ENCODE measurements around the gene PTPRR.

DNA sequence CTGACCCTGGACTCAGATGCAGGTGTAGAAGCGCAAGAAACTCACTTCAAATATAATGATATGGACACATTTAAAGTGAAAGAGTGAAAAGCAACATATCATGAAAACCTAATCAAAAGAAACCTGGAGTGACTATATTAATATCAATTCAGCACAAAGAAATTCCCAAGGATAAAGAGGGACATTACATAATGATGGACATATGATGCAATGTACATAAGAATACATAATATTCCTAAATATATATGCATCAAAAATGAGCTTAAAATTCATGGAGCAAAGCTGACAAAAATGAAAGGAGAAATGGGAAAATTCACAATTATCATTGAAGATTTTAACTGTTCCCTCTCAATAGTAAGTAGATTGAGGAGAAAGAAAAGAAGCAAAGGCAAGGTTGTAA lies 24.6 kb downstream of the PTPRR start:
- TF ChIP-seq, protein P1, sequence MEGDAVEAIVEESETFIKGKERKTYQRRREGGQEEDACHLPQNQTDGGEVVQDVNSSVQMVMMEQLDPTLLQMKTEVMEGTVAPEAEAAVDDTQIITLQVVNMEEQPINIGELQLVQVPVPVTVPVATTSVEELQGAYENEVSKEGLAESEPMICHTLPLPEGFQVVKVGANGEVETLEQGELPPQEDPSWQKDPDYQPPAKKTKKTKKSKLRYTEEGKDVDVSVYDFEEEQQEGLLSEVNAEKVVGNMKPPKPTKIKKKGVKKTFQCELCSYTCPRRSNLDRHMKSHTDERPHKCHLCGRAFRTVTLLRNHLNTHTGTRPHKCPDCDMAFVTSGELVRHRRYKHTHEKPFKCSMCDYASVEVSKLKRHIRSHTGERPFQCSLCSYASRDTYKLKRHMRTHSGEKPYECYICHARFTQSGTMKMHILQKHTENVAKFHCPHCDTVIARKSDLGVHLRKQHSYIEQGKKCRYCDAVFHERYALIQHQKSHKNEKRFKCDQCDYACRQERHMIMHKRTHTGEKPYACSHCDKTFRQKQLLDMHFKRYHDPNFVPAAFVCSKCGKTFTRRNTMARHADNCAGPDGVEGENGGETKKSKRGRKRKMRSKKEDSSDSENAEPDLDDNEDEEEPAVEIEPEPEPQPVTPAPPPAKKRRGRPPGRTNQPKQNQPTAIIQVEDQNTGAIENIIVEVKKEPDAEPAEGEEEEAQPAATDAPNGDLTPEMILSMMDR (IDR thresholded peaks at IDR 0.05) = no peak
- TF ChIP-seq, protein P2, sequence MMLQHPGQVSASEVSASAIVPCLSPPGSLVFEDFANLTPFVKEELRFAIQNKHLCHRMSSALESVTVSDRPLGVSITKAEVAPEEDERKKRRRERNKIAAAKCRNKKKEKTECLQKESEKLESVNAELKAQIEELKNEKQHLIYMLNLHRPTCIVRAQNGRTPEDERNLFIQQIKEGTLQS (CRISPR knock-in tag; conservative IDR thresholded peaks at IDR 0.05) = no peak
- TF ChIP-seq, protein P3, sequence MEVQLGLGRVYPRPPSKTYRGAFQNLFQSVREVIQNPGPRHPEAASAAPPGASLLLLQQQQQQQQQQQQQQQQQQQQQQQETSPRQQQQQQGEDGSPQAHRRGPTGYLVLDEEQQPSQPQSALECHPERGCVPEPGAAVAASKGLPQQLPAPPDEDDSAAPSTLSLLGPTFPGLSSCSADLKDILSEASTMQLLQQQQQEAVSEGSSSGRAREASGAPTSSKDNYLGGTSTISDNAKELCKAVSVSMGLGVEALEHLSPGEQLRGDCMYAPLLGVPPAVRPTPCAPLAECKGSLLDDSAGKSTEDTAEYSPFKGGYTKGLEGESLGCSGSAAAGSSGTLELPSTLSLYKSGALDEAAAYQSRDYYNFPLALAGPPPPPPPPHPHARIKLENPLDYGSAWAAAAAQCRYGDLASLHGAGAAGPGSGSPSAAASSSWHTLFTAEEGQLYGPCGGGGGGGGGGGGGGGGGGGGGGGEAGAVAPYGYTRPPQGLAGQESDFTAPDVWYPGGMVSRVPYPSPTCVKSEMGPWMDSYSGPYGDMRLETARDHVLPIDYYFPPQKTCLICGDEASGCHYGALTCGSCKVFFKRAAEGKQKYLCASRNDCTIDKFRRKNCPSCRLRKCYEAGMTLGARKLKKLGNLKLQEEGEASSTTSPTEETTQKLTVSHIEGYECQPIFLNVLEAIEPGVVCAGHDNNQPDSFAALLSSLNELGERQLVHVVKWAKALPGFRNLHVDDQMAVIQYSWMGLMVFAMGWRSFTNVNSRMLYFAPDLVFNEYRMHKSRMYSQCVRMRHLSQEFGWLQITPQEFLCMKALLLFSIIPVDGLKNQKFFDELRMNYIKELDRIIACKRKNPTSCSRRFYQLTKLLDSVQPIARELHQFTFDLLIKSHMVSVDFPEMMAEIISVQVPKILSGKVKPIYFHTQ (CRISPR knock-in tag; IDR thresholded peaks at IDR 0.05) = no peak
- TF ChIP-seq NFYB (CRISPR knock-in tag; conservative IDR thresholded peaks at IDR 0.05; ENCODE audit: low read depth) (no peak), CREB1 (CRISPR knock-in tag; IDR thresholded peaks at IDR 0.05) (no peak), ETV6 (CRISPR knock-in tag; IDR thresholded peaks at IDR 0.05) (no peak), ATF6 (CRISPR knock-in tag; IDR thresholded peaks at IDR 0.05) (no peak)
- TF ChIP-seq, protein P4, sequence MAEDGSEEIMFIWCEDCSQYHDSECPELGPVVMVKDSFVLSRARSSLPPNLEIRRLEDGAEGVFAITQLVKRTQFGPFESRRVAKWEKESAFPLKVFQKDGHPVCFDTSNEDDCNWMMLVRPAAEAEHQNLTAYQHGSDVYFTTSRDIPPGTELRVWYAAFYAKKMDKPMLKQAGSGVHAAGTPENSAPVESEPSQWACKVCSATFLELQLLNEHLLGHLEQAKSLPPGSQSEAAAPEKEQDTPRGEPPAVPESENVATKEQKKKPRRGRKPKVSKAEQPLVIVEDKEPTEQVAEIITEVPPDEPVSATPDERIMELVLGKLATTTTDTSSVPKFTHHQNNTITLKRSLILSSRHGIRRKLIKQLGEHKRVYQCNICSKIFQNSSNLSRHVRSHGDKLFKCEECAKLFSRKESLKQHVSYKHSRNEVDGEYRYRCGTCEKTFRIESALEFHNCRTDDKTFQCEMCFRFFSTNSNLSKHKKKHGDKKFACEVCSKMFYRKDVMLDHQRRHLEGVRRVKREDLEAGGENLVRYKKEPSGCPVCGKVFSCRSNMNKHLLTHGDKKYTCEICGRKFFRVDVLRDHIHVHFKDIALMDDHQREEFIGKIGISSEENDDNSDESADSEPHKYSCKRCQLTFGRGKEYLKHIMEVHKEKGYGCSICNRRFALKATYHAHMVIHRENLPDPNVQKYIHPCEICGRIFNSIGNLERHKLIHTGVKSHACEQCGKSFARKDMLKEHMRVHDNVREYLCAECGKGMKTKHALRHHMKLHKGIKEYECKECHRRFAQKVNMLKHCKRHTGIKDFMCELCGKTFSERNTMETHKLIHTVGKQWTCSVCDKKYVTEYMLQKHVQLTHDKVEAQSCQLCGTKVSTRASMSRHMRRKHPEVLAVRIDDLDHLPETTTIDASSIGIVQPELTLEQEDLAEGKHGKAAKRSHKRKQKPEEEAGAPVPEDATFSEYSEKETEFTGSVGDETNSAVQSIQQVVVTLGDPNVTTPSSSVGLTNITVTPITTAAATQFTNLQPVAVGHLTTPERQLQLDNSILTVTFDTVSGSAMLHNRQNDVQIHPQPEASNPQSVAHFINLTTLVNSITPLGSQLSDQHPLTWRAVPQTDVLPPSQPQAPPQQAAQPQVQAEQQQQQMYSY (CRISPR knock-in tag; IDR thresholded peaks at IDR 0.05) = no peak

All from WTC11 (cell line).